ENCODE measurements around the gene GNAL.
A peak's percentile ranks its signal among the peaks of the same experiment; 100 is the strongest.
"Not testable (repeated sequence)": the region's sequence is repeated elsewhere in the genome, so short reads cannot be mapped to it uniquely, and the experiment has no call there.

GNAL gene

GRCh38 chr18:11688972-11689668 is at the start of gene GNAL:
Gene GNAL (plus strand): TSS chr18:11689264. CDS start chr18:11689564, 300 bp downstream.
- Mint-ChIP-seq H3K36me3 (no peaks in the 10 kb centered on the region), H3K27ac (peak within 1 kb of the TSS; percentile 34), H3K9me3 (peaks cover 4 to 11% of the 10 kb centered on the region in 2 donors), H3K27me3 (peaks cover 22 to 47% of the 10 kb centered on the region in 2 donors), H3K4me3 (peak within 1 kb of the TSS; percentile 72 to 73), H3K4me1 (peaks cover 7 to 13% of the 10 kb centered on the region in 2 donors)
- DNase-seq (peak; percentile 59), ATAC-seq (replicated peaks) (peak; percentile 85 to 92)

GRCh38 chr18:11647310-11647709 is 41.8 kb upstream of the GNAL start:
- H3K36me3 Mint-ChIP-seq; DNase-seq; H3K9me3 Mint-ChIP-seq; ATAC-seq (replicated peaks); H3K4me3 Mint-ChIP-seq; H3K4me1 Mint-ChIP-seq; H3K27ac Mint-ChIP-seq: not testable (repeated sequence)
- H3K27me3 Mint-ChIP-seq, result peaks cover 12 to 16% of the 10 kb centered on the region in 2 donors

GRCh38 chr18:11647804-11648203 is 41.3 kb upstream of the GNAL start:
- H3K36me3 Mint-ChIP-seq, result not testable (repeated sequence)

GRCh38 chr18:11649839-11650238 is 39.2 kb upstream of the GNAL start:
- no peak overlapping the region for H3K4me3 Mint-ChIP-seq
- H3K9me3 Mint-ChIP-seq, result peaks cover 6 to 7% of the 10 kb centered on the region in 2 donors
- H3K27me3 Mint-ChIP-seq, result peaks cover 31 to 37% of the 10 kb centered on the region in 2 donors
- H3K36me3 Mint-ChIP-seq, result peaks cover 0 to 5% of the 10 kb centered on the region in 2 donors
- H3K4me1 Mint-ChIP-seq, result no peaks in the 10 kb centered on the region
- no peak for ATAC-seq (replicated peaks)
- no peak for DNase-seq
- H3K27ac Mint-ChIP-seq, result no peak overlapping the region

More at GRCh38 chr18:11647804-11648203, 41.3 kb upstream of the GNAL start:
- not testable (repeated sequence) for DNase-seq; H3K9me3 Mint-ChIP-seq; H3K4me1 Mint-ChIP-seq; H3K27ac Mint-ChIP-seq; H3K4me3 Mint-ChIP-seq; ATAC-seq (replicated peaks)
- peaks cover 12 to 17% of the 10 kb centered on the region in 2 donors for H3K27me3 Mint-ChIP-seq

GRCh38 chr18:11651899-11652298 is 37.2 kb upstream of the GNAL start:
- Mint-ChIP-seq H3K4me1 (peaks cover 0 to 6% of the 10 kb centered on the region in 2 donors), H3K4me3 (no peak overlapping the region), H3K9me3 (peaks cover 6 to 7% of the 10 kb centered on the region in 2 donors), H3K36me3 (peaks cover 0 to 5% of the 10 kb centered on the region in 2 donors), H3K27me3 (peaks cover 40 to 44% of the 10 kb centered on the region in 2 donors), H3K27ac (no peak overlapping the region)
- DNase-seq (no peak), ATAC-seq (replicated peaks) (no peak)

GRCh38 chr18:11653521-11653920 is 35.5 kb upstream of the GNAL start:
- DNase-seq (no peak), ATAC-seq (replicated peaks) (no peak)
- Mint-ChIP-seq H3K27ac (no peak overlapping the region), H3K4me3 (no peak overlapping the region), H3K27me3 (peaks cover 52 to 61% of the 10 kb centered on the region in 2 donors), H3K9me3 (peaks cover under 1 to 3% of the 10 kb centered on the region in 2 donors), H3K36me3 (no peaks in the 10 kb centered on the region), H3K4me1 (peaks cover 0 to 6% of the 10 kb centered on the region in 2 donors)

- DNase-seq, result peak; percentile 13
- Mint-ChIP-seq H3K4me1 (peaks cover 0 to 6% of the 10 kb centered on the region in 2 donors), H3K27ac (no peak overlapping the region), H3K9me3 (peaks cover 0 to 1% of the 10 kb centered on the region in 2 donors), H3K36me3 (no peaks in the 10 kb centered on the region), H3K27me3 (peaks cover 55 to 61% of the 10 kb centered on the region in 2 donors), H3K4me3 (no peak overlapping the region)
- peak; percentile 74 to 78 for ATAC-seq (replicated peaks)
Observed at GRCh38 chr18:11654736-11655605, 34.1 kb upstream of the GNAL start.

- no peak for DNase-seq
- ATAC-seq (replicated peaks), result no peak
- peaks cover 0 to 6% of the 10 kb centered on the region in 2 donors for H3K4me1 Mint-ChIP-seq
- H3K9me3 Mint-ChIP-seq, result peaks cover 0 to 1% of the 10 kb centered on the region in 2 donors
- H3K36me3 Mint-ChIP-seq, result no peaks in the 10 kb centered on the region
- no peak overlapping the region for H3K4me3 Mint-ChIP-seq
- no peak overlapping the region for H3K27ac Mint-ChIP-seq
- peaks cover 55 to 61% of the 10 kb centered on the region in 2 donors for H3K27me3 Mint-ChIP-seq
Observed at GRCh38 chr18:11655606-11655932, 33.5 kb upstream of the GNAL start.

- no peak for ATAC-seq (replicated peaks)
Observed at GRCh38 chr18:11657152-11657551, 31.9 kb upstream of the GNAL start.

GRCh38 chr18:11657554-11657953 is 31.5 kb upstream of the GNAL start:
- DNase-seq, result no peak
- Mint-ChIP-seq H3K4me3 (no peak overlapping the region), H3K9me3 (peaks cover 0 to 1% of the 10 kb centered on the region in 2 donors), H3K4me1 (peaks cover 0 to 6% of the 10 kb centered on the region in 2 donors), H3K27ac (no peak overlapping the region), H3K27me3 (peaks cover 43 to 48% of the 10 kb centered on the region in 2 donors), H3K36me3 (no peaks in the 10 kb centered on the region)
- ATAC-seq (replicated peaks), result no peak

More at GRCh38 chr18:11657152-11657551, 31.9 kb upstream of the GNAL start:
- Mint-ChIP-seq H3K4me1 (peaks cover 0 to 6% of the 10 kb centered on the region in 2 donors), H3K9me3 (peaks cover 0 to 1% of the 10 kb centered on the region in 2 donors), H3K27me3 (peaks cover 43 to 51% of the 10 kb centered on the region in 2 donors), H3K4me3 (no peak overlapping the region), H3K27ac (no peak overlapping the region), H3K36me3 (no peaks in the 10 kb centered on the region)
- DNase-seq, result no peak

- Mint-ChIP-seq H3K27me3 (peaks cover 42 to 46% of the 10 kb centered on the region in 2 donors), H3K9me3 (peaks cover 0 to 1% of the 10 kb centered on the region in 2 donors), H3K4me1 (peaks cover 0 to 6% of the 10 kb centered on the region in 2 donors), H3K4me3 (no peak overlapping the region), H3K36me3 (no peaks in the 10 kb centered on the region), H3K27ac (no peak overlapping the region)
- no peak for ATAC-seq (replicated peaks)
- no peak for DNase-seq
Observed at GRCh38 chr18:11658019-11658418, 31.0 kb upstream of the GNAL start.

GRCh38 chr18:11658989-11659388 is 30.1 kb upstream of the GNAL start:
- Mint-ChIP-seq H3K27me3 (peaks cover 32 to 36% of the 10 kb centered on the region in 2 donors), H3K4me3 (no peak overlapping the region), H3K4me1 (peaks cover 0 to 6% of the 10 kb centered on the region in 2 donors), H3K36me3 (no peaks in the 10 kb centered on the region), H3K27ac (no peak overlapping the region), H3K9me3 (peaks cover 0 to 1% of the 10 kb centered on the region in 2 donors)
- DNase-seq, result no peak
- no peak for ATAC-seq (replicated peaks)

GRCh38 chr18:11660691-11661090 is 28.4 kb upstream of the GNAL start:
- no peak for ATAC-seq (replicated peaks)
- H3K9me3 Mint-ChIP-seq, result peaks cover 0 to 1% of the 10 kb centered on the region in 2 donors
- no peaks in the 10 kb centered on the region for H3K4me1 Mint-ChIP-seq
- peaks cover 15 to 21% of the 10 kb centered on the region in 2 donors for H3K27me3 Mint-ChIP-seq
- H3K4me3 Mint-ChIP-seq, result no peak overlapping the region
- DNase-seq, result no peak
- H3K36me3 Mint-ChIP-seq, result no peaks in the 10 kb centered on the region
- no peak overlapping the region for H3K27ac Mint-ChIP-seq

- Mint-ChIP-seq H3K27ac (no peak overlapping the region), H3K9me3 (peaks cover 0 to 1% of the 10 kb centered on the region in 2 donors), H3K4me3 (no peak overlapping the region), H3K4me1 (no peaks in the 10 kb centered on the region), H3K36me3 (no peaks in the 10 kb centered on the region), H3K27me3 (peaks cover 15 to 21% of the 10 kb centered on the region in 2 donors)
- DNase-seq (no peak), ATAC-seq (replicated peaks) (no peak)
Observed at GRCh38 chr18:11661430-11661829, 27.6 kb upstream of the GNAL start.

Data from stimulated activated naive B cell treated with anti-CD40 and anti-IgM and Interleukin-4, amounts not matched to agents 10 μg/mL and 1 μg/mL and 100 μg/mL, for 72 hours (primary cell).